Activated naive CD8-positive, alpha-beta T cell treated with anti-CD3 and anti-CD28 coated beads for 36 hours (primary cell): ENCODE results near the gene RNF2. TPM values are rescaled to one million over a fixed set of nuclear protein-coding genes. Genes with fewer than 3 reads are reported as not detected.
A peak's percentile ranks its signal among the peaks of the same experiment; 100 is the strongest.
"Not testable (repeated sequence)": the region's sequence is repeated elsewhere in the genome, so short reads cannot be mapped to it uniquely, and the experiment has no call there.

Experiments used
- DNase-seq: peaks from one replicate; pipeline ENCODE4 v3.0.0; 2021
- H3K27ac Mint-ChIP-seq: one replicate; pipeline ENCODE4 v1.8.0; 2022; ENCODE audit warnings: mild to moderate bottlenecking, moderate library complexity, mixed read lengths
- H3K27me3 Mint-ChIP-seq: one replicate; pipeline ENCODE4 v1.8.0; 2022; ENCODE audit warnings: mild to moderate bottlenecking, mixed read lengths
- H3K36me3 Mint-ChIP-seq: one replicate; pipeline ENCODE4 v1.8.0; 2021; ENCODE audit warnings: mild to moderate bottlenecking, mixed read lengths
- H3K4me1 Mint-ChIP-seq: one replicate; pipeline ENCODE4 v1.8.0; 2021; ENCODE audit warnings: mixed read lengths
- H3K4me3 Mint-ChIP-seq: one replicate; pipeline ENCODE4 v1.8.0; 2022; ENCODE audit warnings: mild to moderate bottlenecking, moderate library complexity, mixed read lengths
- H3K9me3 Mint-ChIP-seq: one replicate; pipeline ENCODE4 v1.8.0; 2022; ENCODE audit warnings: mixed read lengths
- total RNA-seq, 2 experiments: library from RNA; stranded (reverse); gene quantifications; one replicate each; pipeline ENCODE4 v1.2.3, GENCODE V29; 2021

RNF2 gene
- total RNA-seq: 10 to 100 TPM; 28.6 to 28.8 TPM

DNA sequence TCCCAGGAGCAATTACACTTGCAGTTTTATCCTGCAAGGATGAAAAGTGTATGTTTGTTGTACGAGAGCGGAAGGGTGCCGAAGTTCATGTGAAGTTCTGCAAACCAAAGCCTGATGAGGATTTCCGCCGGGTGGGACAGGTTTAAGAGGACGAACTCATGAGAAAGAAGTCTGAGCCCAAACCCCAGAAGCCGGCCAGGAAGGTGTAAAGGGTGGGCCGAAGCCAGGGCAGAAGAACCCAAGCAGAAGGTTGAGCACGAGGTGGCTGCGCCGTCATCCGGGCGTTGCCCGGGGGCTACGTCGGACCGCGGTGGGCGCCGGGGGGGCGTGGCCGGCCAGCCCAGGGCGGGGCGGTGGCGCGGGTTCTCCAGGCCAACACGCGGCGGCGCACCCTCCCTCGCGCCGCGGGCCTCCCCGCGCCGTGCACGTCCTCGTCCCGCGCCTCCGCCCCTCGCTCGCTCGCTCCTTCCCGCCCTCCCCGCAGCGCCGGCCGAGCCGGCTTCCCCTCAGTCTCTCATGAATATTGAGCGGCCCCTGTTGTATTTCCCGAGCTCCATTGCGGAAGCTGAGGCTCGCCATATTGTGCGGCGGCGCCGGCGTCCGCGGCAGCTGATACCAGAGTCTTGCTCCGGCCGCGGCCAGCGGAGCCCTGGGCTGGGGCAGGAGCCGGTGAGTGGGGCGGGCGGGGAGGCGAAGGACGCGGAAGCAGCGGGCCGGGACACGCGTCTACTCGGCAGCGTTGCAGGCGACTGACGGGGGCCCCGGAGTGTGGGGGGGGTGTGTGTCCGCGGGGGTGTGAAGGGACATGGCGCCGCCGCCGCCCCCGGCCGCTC, at the start of gene RNF2:
RNF2 (plus strand) TSS at position 578 of the 833 bp plus-strand sequence. CDS start 41,996 bp downstream, outside the sequence.
- H3K4me1 Mint-ChIP-seq: peaks cover 34% of the 10 kb centered on the region

DNA sequence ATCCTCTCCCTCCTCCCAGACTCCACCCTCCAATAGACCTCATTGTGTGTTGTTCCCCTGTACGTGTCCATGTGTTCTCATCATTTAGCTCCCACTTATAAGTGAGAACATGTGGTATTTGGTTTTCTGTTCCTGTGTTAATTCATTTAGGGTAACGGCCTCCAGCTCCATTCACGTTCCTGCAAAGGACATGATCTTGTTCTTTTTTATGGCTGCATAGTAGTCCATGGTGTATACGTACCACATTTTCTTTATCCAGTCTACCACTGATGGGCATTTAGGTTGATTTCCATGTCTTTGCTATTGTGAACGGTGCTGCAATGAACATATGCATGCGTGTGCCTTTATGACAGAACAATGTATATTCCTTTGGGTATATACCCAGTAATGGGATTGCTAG, 45.4 kb upstream of the RNF2 start:
- H3K27me3 Mint-ChIP-seq: peaks cover 26% of the 10 kb centered on the region
- H3K4me1 Mint-ChIP-seq, H3K9me3 Mint-ChIP-seq, H3K4me3 Mint-ChIP-seq, DNase-seq, H3K27ac Mint-ChIP-seq, H3K36me3 Mint-ChIP-seq: not testable (repeated sequence)

More for the DNA sequence above, at the start of gene RNF2:
- peak; percentile 87 for DNase-seq
- peak within 1 kb of the TSS; percentile 86 for H3K4me3 Mint-ChIP-seq
- peak within 1 kb of the TSS; percentile 84 for H3K27ac Mint-ChIP-seq
- H3K27me3 Mint-ChIP-seq: no peaks in the 10 kb centered on the region
- H3K36me3 Mint-ChIP-seq: no peaks in the 10 kb centered on the region
- peaks cover 1% of the 10 kb centered on the region for H3K9me3 Mint-ChIP-seq

DNA sequence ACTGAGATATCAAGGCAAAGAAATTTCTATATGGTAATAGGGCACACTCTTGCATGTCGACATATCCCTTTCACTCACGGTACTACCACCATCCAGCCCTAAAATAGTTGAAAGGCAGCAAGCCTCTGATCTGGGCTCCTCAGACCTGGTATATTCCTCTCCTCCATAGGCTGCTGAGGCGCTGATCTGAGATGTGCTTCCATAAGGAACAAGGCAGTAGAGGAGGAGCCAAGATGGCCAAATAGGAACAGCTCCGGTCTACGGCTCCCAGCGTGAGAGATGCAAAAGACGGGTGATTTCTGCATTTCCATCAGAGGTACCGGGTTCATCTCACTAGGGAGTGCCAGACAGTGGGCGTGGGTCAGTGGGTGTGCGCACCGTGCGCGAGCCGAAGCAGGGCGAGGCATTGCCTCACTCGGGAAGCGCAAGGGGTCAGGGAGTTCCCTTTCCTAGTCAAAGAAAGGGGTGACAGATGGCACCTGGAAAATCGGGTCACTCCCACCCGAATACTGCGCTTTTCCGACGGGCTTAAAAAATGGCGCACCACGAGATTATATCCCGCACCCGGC, 44.0 kb upstream of the RNF2 start:
- not testable (repeated sequence) for H3K27ac Mint-ChIP-seq, H3K4me3 Mint-ChIP-seq, DNase-seq, H3K4me1 Mint-ChIP-seq, H3K36me3 Mint-ChIP-seq, H3K9me3 Mint-ChIP-seq
- peaks cover 21% of the 10 kb centered on the region for H3K27me3 Mint-ChIP-seq

DNA sequence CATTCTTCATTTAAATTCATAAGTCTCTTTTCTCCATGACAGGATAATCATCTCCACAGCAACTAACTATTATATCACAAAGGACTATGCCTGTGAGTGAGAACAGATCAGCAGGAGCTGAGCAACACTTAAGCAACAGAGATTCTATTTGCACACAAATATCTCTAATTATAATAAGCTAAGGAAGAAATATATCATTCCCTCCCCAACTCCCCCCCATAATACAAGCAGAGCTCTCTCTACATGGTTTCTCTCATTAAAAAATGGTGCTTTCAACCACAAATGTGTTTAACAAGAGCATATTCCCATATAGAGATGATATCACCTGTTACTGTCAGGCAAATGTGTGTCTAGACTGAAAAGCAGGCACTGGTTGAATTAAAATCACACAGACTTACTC, 36.5 kb upstream of the RNF2 start:
- H3K27ac Mint-ChIP-seq: no peak overlapping the region
- no peak for DNase-seq
- peaks cover 7% of the 10 kb centered on the region for H3K27me3 Mint-ChIP-seq
- no peaks in the 10 kb centered on the region for H3K36me3 Mint-ChIP-seq
- H3K4me3 Mint-ChIP-seq: no peak overlapping the region
- H3K4me1 Mint-ChIP-seq: no peaks in the 10 kb centered on the region
- no peaks in the 10 kb centered on the region for H3K9me3 Mint-ChIP-seq

DNA sequence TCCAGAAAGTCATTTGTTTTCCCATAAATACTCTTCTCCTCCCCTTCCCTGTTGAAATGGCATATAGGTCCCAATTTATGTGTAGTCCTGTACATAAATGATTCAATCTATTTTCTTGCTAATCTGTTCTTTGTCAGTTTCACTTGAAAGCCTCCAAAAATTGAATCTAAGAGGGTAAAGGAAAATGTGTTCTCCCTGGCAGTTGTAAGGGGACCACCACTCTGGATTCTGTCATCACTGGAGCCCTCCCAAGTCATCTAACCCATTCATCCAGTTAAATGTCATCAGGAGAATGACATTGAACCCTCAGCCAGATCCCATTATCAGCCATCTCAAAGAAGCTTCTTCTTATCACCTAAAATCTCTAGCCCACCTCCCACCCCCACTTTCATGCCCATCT, 35.0 kb upstream of the RNF2 start:
- H3K4me3 Mint-ChIP-seq: no peak overlapping the region
- no peak for DNase-seq
- no peaks in the 10 kb centered on the region for H3K4me1 Mint-ChIP-seq
- no peak overlapping the region for H3K27ac Mint-ChIP-seq
- H3K27me3 Mint-ChIP-seq: peaks cover 7% of the 10 kb centered on the region
- H3K36me3 Mint-ChIP-seq: no peaks in the 10 kb centered on the region
- H3K9me3 Mint-ChIP-seq: no peaks in the 10 kb centered on the region

DNA sequence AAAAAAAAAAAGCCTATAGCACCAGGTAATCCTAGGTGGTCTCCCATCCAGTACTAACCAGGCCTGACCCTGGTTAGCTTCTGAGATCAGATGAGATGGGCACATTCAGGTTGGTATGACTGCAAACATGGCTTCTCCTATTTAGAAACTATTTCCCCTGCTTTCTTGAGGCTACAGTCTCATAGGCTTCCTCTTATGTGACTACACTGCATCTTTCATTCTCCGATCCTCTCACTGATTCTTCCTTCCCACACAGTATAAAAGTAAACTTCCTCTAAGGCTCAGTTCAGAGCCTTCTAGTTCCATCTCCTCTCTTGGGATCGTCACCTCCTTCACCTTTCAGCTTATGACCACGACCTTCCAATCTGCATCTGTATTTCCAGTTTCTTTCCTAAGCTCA, 30.4 kb upstream of the RNF2 start:
- Mint-ChIP-seq H3K27ac (no peak overlapping the region), H3K4me3 (no peak overlapping the region), H3K9me3 (no peaks in the 10 kb centered on the region), H3K27me3 (peaks cover 7% of the 10 kb centered on the region), H3K36me3 (no peaks in the 10 kb centered on the region), H3K4me1 (no peaks in the 10 kb centered on the region)
- no peak for DNase-seq

DNA sequence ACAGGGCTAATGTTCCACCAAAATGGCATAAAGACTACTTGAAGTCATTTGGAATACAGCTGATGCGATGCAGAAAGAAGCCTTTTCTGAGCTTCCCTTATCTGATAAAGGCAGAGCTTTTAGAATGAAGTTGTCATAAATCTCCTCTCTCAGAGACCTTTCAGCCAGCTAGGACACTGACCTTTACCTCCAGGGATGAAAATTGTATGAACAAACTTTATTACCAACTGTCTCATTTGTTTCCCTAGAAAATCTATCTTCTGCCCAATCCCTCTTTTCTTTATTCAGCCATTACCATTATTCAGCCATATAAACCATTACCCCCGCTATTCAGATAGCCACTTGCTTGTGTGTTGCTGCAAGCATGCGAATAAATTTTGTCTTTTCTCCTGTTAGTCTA, 29.7 kb upstream of the RNF2 start:
- Mint-ChIP-seq H3K27ac (no peak overlapping the region), H3K27me3 (peaks cover 7% of the 10 kb centered on the region), H3K4me3 (no peak overlapping the region), H3K9me3 (no peaks in the 10 kb centered on the region), H3K4me1 (no peaks in the 10 kb centered on the region), H3K36me3 (no peaks in the 10 kb centered on the region)
- no peak for DNase-seq

DNA sequence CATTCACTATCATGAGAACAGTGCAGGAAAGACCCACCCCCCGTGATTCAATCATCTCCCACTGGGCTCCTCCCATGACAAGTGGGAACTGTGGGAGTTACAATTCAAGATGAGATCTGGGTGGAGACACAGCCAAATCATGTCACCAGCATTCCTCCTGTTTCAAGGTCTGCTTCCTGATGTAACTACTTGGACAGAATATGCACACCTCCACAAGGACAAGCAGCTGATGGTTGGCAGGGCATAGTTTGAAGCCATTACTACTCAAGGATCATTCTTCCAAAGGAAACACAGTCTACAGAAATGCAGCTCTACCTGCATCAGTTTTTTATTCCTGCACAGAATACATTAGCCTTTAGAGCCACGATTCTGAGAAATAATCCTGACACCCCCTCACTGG, 28.5 kb upstream of the RNF2 start:
- Mint-ChIP-seq H3K9me3 (no peaks in the 10 kb centered on the region), H3K36me3 (no peaks in the 10 kb centered on the region), H3K4me1 (no peaks in the 10 kb centered on the region), H3K27ac (no peak overlapping the region), H3K4me3 (no peak overlapping the region), H3K27me3 (peaks cover 4% of the 10 kb centered on the region)
- no peak for DNase-seq

DNA sequence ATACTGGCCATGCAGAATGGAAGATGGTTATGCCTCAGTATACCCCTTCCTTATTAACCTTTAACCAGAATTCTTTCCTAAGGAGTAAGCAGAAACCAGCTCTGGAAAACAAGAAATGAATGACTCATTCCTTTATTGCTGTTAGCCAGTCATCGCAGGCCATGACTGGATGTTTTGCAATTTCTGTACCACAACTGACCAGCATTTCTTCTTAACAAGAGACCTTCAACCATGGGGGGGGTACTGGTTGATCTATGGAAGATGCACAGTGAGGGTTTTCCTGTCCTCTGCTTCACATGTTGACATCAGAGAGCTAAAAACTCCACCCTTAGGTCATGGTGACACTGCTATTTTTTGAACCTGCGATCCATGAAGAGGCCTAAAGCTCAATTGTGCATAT, 28.0 kb upstream of the RNF2 start:
- no peak for DNase-seq
- H3K27ac Mint-ChIP-seq: no peak overlapping the region

DNA sequence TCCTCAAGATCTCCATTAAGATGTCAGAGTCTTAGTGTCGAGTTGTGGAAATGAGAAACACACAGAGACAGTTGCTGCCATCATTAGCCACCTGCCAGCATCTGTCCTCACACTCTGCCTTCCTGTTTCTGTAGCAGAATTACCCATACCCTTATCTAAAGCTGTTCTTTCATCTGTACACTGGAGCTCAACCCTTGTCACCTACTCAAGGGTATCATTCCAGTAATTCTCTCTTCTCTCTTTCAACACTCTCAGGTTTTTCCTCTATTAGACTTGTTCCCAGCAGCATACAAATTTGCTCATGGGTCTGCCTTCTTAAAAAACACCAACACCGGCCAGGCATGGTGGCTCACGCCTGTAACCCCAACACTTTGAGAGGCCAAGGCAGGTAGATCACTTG, 27.4 kb upstream of the RNF2 start:
- Mint-ChIP-seq H3K4me3 (no peak overlapping the region), H3K27ac (no peak overlapping the region), H3K4me1 (no peaks in the 10 kb centered on the region), H3K27me3 (no peaks in the 10 kb centered on the region), H3K36me3 (no peaks in the 10 kb centered on the region), H3K9me3 (no peaks in the 10 kb centered on the region)
- no peak for DNase-seq

More for the DNA sequence above, 28.0 kb upstream of the RNF2 start:
- Mint-ChIP-seq H3K4me1 (no peaks in the 10 kb centered on the region), H3K27me3 (no peaks in the 10 kb centered on the region), H3K9me3 (no peaks in the 10 kb centered on the region), H3K4me3 (no peak overlapping the region), H3K36me3 (no peaks in the 10 kb centered on the region)

DNA sequence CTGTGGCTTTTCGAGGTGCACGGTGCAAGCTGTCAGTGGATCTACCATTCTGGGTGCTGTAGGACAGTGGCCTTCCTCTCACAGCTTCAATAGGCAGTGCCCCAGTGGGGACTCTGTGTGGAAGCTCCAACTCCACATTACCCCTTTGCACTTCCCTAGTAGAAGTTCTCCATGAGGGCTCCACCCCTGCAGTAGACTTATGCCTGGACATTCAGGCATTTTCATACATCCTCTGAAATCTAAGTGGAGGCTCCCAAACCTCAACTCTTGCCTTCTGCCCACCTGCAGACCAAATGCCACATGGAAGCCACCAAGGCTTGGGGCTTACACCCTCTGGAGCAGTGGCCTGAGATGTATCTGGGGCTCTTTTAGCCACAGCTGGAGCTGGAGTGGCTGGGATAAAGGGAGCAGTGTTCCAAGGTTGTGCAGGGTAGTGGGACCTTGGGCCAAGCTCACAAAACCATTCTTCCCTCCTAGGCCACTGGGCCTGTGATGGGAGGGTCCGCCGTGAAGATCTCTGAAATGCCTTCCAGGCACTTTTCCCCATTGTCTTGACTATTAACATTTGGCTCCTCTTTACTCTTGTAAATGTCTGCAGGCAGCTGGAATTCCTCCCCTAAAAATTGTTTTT, 18.0 kb upstream of the RNF2 start:
- H3K36me3 Mint-ChIP-seq: peaks cover 8% of the 10 kb centered on the region
- no peak for DNase-seq
- no peaks in the 10 kb centered on the region for H3K4me1 Mint-ChIP-seq
- peaks cover 17% of the 10 kb centered on the region for H3K27me3 Mint-ChIP-seq
- H3K4me3 Mint-ChIP-seq: no peak overlapping the region
- H3K9me3 Mint-ChIP-seq: peaks cover 13% of the 10 kb centered on the region
- H3K27ac Mint-ChIP-seq: no peak overlapping the region

DNA sequence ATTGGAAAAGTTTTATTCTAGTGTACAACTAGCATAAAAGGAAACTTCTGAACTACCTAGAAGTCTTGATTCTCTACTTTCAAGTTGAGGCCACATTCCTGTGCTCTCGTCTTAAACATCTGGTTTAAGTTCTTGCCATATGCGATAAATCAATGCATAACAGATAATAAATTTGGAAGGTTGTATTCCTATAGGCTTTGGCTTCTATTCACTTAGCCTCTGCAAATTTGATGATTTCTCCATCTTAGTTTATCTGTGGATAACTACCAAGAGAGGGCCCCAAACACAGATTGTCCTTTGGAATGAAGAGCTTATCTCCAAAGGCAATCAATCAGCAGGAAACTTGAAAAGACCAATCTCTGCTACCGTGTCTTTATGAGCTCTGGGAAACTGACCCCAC, 11.7 kb upstream of the RNF2 start:
- no peak for DNase-seq
- no peak overlapping the region for H3K27ac Mint-ChIP-seq
- no peak overlapping the region for H3K4me3 Mint-ChIP-seq
- no peaks in the 10 kb centered on the region for H3K36me3 Mint-ChIP-seq
- peaks cover 6% of the 10 kb centered on the region for H3K27me3 Mint-ChIP-seq
- no peaks in the 10 kb centered on the region for H3K4me1 Mint-ChIP-seq
- no peaks in the 10 kb centered on the region for H3K9me3 Mint-ChIP-seq

DNA sequence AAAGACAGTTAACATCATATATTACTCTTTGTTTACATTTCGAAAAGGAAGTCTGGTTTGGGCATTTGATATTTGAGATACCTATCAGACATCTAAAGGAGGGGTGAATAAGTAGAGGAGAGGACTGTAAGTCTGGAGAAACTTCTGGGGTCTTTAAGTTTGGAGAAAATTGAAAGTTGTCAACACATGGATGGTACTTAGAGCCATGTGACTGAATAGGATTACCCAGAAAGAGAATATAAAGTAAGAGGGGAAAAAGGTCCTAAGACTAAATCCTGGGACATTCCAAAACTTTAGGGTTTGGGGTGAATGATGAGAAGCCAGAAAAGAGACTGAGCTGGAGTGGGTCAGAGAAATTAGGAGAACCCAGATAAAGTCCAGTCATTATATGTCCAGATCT, 10.1 kb upstream of the RNF2 start:
- Mint-ChIP-seq H3K27me3 (no peaks in the 10 kb centered on the region), H3K9me3 (no peaks in the 10 kb centered on the region), H3K36me3 (no peaks in the 10 kb centered on the region), H3K4me1 (no peaks in the 10 kb centered on the region), H3K4me3 (no peak overlapping the region), H3K27ac (no peak overlapping the region)
- no peak for DNase-seq

DNA sequence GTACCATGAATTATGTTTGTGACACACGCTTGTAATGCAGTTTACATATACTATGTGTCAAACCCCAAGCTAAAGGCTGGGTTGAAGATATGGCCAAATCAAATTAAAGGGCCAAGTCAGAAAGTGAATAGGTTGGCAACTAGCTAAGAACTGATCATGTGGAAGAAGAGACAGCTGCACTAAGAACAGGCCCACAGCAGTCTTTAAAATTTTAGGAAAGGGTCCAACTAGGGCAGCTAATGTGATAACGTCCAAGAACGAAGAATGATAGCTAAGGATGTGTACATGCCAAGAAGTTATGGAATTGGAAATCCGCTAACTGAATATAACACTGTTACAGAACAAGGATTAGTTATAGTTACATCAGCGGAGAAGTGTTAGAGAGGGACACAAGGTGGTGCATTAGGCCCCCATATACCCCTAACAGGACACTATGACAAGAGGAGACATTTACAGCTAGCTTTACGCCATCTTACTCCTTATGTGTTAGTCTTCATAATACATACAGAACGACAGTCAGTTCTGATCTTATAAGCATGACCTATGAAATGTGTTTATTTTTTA, 6.5 kb upstream of the RNF2 start:
- Mint-ChIP-seq H3K4me3 (no peak overlapping the region), H3K4me1 (no peaks in the 10 kb centered on the region), H3K27ac (no peak overlapping the region), H3K9me3 (no peaks in the 10 kb centered on the region), H3K36me3 (no peaks in the 10 kb centered on the region), H3K27me3 (no peaks in the 10 kb centered on the region)
- no peak for DNase-seq

DNA sequence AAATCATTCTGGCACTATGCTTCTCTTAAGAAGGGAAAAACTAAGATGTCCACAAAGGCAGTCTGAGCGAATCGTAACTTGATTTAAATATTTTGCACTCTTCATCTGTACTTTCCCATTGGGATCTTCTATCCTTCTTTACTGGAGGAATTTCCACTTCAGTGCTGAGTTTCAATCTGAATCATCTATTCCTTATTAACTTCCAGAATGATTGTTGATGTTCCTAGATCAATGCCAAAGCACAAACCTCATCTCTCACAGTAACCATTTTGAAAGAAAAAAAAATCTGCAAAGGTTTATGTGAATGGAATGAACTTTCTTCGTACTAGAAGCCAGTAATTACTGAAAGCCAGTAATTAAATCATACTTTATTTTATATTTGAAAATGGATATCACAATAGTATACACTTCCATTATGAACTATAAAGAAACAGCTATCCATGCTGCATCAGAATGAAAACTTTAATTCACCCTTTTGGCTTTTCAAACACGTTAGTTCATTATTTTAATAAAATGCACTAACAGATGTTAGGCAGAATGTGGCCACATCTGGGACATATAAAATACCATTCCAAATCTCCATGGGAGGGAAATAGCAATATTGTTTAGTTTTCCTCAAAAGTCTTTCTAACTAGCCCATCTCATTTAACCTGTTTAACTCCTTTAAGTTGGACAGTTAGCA, 5.5 kb upstream of the RNF2 start:
- no peak overlapping the region for H3K4me3 Mint-ChIP-seq
- no peaks in the 10 kb centered on the region for H3K36me3 Mint-ChIP-seq
- H3K4me1 Mint-ChIP-seq: peaks cover 2% of the 10 kb centered on the region
- peaks cover 1% of the 10 kb centered on the region for H3K9me3 Mint-ChIP-seq
- H3K27me3 Mint-ChIP-seq: no peaks in the 10 kb centered on the region
- no peak overlapping the region for H3K27ac Mint-ChIP-seq
- DNase-seq: no peak
